ENCODE data around the gene AMPD1. TPM values are rescaled to one million over a fixed set of nuclear protein-coding genes. Genes with fewer than 3 reads are reported as not detected.

The AMPD1 gene
- total and polyA plus RNA-seq, 10 of the 15 experiments (the other 5 are each of a cell fraction or from before 2014, with no cell fraction given), result 0.12 to 0.30 (median 0.14) TPM; not detected in 7

DNA sequence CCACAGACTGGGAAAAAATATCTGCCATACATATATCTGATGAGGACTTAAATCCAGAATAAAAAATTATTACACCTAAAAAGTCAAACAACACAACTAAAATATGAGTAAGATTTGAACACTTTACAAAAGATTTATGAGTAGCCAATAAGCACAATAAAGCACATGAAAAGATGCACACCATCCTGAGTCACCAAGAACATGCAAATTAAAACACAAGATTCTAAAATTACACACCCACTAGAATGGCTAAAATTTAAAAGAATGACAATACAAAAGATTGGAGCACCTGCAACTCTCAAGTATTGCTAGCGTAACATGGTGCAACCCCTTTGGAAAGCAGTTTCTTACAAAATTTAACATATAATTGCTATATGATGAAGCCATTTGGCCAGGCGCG, 56.4 kb downstream of the AMPD1 start:
- Histone ChIP-seq H2AFZ (ENCODE audit: control insufficient read depth, low read depth, low read length) (no peak overlapping the region), H3K27me3 (replicated peaks in 1 of 2; ENCODE audit: control insufficient read depth in 2 of 2, insufficient read depth in 2 of 2, low read length in 1 of 2) (no peaks in the 10 kb centered on the region), H3K9me3 (replicated peaks; ENCODE audit: control insufficient read depth, insufficient read depth, low read length) (no peaks in the 10 kb centered on the region), H4K20me1 (ENCODE audit: control insufficient read depth, insufficient read depth) (no peaks in the 10 kb centered on the region), H3K4me2 (ENCODE audit: control insufficient read depth, insufficient read depth) (no peak overlapping the region), H3K79me2 (ENCODE audit: control insufficient read depth, insufficient read depth, low read length) (no peaks in the 10 kb centered on the region), H3K4me3 (no peak overlapping the region), H3K9ac (ENCODE audit: control insufficient read depth, insufficient read depth, low read length) (no peak overlapping the region), H3K4me1 (ENCODE audit: control insufficient read depth, insufficient read depth, low read length) (no peaks in the 10 kb centered on the region), H3K27ac (ENCODE audit: control insufficient read depth, insufficient read depth) (no peak overlapping the region), H3K36me3 (ENCODE audit: control insufficient read depth in 2 of 2, insufficient read depth in 2 of 2, low read length in 1 of 2) (no peaks in the 10 kb centered on the region)
- no peak for DNase-seq (ENCODE audit: low read depth, low spot score)
- ChIA-PET CTCF (interaction anchor here (0.7 to 1.2 kb wide), 2 partner anchors 16 to 125 kb away, joined by 3 read pairs; no protein-coding TSS in a partner anchor), POLR2A (no interaction called here), SMC1A (ENCODE audit: uncharacterized antibody, unreplicated experiment) (no interaction called here), RAD21 (ENCODE audit: unreplicated experiment) (no interaction called here)
- ATAC-seq, result no peak
- in situ Hi-C loops (cut with MboI), result no loop called here
- TF ChIP-seq, protein P1, sequence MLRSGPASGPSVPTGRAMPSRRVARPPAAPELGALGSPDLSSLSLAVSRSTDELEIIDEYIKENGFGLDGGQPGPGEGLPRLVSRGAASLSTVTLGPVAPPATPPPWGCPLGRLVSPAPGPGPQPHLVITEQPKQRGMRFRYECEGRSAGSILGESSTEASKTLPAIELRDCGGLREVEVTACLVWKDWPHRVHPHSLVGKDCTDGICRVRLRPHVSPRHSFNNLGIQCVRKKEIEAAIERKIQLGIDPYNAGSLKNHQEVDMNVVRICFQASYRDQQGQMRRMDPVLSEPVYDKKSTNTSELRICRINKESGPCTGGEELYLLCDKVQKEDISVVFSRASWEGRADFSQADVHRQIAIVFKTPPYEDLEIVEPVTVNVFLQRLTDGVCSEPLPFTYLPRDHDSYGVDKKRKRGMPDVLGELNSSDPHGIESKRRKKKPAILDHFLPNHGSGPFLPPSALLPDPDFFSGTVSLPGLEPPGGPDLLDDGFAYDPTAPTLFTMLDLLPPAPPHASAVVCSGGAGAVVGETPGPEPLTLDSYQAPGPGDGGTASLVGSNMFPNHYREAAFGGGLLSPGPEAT (IDR thresholded peaks at IDR 0.05; ENCODE audit: low read depth), result no peak
- no peak for TF ChIP-seq NFYA (IDR thresholded peaks at IDR 0.05; ENCODE audit: borderline replicate concordance, low read depth, low read length)
- no peak for TF ChIP-seq POU2F2 (IDR thresholded peaks at IDR 0.05; ENCODE audit: borderline replicate concordance, low read depth, low read length)
- no peak for TF ChIP-seq TARDBP (IDR thresholded peaks at IDR 0.05; ENCODE audit: borderline replicate concordance)
- TF ChIP-seq NFYB (IDR thresholded peaks at IDR 0.05; ENCODE audit: insufficient read depth, low read depth, low read length), result no peak
- TF ChIP-seq CREB1 (IDR thresholded peaks at IDR 0.05; ENCODE audit: low read depth), result no peak
- no peak for TF ChIP-seq CHD4 (IDR thresholded peaks at IDR 0.05)
- TF ChIP-seq ZNF24 (IDR thresholded peaks at IDR 0.05), result no peak
- WGBS (ENCODE audit: insufficient coverage, insufficient replicate concordance, low lambda C conversion rate, missing lambda C conversion rate), result 72% methylated on average over 3 of the region's 3 CpGs
- BruUV-seq (replicated peaks), result no TSS peak
- intact Hi-C loops (cut with micrococcal nuclease; ENCODE audit: unreplicated experiment), result no loop called here
- FAIRE-seq, result no peak

Measured in GM12878 (cell line).